ENCODE measurements around the gene GKN2.
A peak's percentile ranks its signal among the peaks of the same experiment; 100 is the strongest.
"Not testable (repeated sequence)": the region's sequence is repeated elsewhere in the genome, so short reads cannot be mapped to it uniquely, and the experiment has no call there.

The GKN2 gene

DNA sequence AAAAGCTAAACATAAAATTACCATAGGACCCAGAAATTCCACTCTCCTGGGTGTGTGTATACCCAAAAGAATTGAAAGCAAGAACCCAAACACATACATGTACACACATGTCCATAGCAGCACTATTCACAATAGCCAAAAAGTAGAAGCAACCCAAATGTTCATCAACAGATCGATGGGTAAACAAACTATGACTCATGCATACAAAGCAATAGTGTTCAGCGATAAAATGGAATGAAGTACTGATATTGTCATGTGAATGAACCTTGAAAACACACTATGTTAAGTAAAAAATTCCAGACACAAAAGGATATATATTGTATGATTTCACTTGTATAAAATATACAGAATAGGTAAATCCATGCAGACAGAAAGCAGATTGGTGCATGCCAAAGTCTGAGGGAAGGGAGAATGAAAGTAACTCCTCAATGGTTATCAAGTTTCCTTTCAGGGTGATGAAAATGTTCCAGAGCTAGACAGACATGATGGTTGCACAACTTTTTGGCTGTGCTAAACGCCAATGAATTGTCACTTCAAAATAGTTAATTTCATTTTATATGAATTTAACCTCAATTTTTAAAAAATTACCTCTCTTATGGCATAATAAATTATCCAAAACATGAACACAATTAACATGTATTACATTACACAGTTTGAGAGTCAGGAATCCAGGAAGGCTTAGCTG lies 35.5 kb downstream of the GKN2 start:
- no peak for DNase-seq

DNA sequence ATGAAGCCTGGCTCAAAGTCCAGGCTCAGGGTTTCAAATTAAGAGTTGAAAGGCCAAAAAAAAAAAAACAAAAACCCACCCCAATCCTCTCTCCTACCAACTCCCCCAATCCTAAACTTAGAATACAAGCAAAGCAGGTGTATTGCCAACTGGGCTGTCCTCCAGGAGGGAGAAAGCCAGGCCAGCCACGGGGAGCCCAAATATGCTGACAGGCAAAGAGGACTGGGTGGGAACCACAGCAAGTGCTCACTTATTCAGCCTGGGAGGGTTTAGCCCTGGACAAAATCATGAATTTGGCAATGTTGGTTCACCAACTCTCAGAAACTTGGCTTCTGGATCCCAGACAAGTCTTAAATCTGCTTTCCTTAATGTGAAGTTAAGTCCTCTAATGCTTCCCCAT lies 36.5 kb downstream of the GKN2 start:
- no peak for DNase-seq

DNA sequence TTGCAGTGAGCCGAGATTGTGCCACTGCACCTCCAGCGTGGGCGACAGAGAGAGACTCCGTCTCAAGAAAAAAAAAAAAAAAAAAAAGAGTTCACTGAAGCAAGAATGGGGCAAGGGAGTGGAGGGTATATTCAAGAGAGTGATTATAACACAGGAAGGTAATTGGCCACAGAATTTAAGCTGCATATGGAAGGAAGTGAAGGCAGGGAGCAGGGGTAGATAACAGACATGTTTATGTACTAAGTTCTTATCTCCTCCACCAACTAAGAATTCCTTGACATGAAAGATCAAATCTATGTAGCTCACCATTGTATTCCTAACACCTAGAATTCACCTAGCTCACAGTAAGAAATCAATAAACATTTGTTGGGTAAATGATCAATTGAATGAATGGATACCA lies 37.3 kb downstream of the GKN2 start:
- DNase-seq: no peak

DNA sequence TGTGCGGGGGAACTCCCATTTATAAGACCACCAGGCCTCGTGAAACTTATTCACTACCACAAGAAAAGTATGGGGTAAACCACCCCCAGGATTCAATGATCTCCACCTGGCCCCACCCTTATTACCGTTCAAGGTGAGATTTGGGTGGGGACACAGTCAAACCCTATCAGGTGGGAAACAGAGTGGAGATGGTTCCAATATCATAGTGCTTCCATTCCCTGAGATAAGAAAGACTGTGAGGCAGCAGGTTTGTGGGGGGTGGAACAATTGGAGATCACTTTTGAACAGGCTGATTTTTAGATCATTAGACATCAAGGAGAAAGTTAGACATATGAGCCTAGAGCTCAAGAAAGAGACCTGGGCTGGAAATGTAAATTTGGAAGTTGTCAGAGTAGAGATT lies 39.3 kb downstream of the GKN2 start:
- no peak for DNase-seq

DNA sequence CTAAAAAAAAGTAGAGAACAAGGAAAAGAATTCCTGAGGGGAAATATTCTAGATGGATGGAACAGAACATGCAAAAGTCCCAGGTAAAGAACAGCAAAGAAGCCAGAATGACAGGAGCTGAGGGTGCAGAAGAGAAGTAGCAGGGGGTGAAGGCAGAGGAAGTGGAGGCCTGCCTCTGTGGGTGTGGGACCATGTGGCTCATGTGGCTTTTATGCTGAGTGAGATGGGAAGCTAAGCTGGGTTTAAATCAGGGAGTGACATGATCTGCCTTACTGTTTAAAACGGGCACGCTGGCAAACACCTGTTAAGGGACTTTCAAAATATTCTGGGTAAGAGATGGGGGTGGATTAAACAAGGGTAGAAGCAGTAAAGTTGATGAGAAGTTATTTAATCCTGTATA lies 40.0 kb downstream of the GKN2 start:
- DNase-seq: peak in 1 of 2 experiments; percentile 29

DNA sequence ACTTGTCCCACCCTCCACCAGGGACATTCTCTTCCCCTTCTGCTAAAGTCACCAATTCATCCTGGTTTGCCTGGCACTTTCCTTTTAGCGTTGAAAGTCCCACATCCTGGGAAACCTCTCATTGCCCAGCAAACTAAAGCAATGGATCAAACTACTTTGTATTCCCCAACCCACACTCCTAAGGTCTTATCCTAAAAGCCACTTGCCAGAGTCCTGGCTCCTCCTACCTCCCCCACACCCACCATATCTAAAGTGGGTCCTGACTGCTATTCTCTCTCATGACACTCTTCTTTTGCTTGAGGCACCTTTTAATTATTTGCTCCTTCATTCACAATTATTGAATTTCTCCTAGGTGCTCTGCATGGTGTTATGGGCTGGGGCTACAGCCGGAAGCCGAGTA lies 40.6 kb downstream of the GKN2 start:
- no peak for DNase-seq

DNA sequence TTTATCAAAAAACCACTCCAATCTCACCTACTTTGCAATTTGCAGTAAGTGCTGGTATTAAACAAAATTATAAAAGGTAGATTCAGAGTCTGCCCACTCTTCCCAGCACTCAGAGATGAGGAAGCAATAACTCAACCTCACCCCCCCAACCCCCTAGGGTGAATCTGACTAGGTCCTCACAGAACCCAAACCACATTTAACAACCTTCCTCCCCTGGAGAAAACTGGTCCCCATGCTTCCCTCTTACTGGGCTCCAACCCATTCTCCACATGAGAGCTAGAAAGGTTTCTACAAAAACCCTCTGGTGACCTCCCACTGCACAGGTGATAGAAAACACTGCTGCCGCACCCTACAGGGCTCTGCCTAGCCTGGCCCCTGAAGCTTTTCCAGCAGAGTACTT lies 41.0 kb downstream of the GKN2 start:
- no peak for DNase-seq

DNA sequence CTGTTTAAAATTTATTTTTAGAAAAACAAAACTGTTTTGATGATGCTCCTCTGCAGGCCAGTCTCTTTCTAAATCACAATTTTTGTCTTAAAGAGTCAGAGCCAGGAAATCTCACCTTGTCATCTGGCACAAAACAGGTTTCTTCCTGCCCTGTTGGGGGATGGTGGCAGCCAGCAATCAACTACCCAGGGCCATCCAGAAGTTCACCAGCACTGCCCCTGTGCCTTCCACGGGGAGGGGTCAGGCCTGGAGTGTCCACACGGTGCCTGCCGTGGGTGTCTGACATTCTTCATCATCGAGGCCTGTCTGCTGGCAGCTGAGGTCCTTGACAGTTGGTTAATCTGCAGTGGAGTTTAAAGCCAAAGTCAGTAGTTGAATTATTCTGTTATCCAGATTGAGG lies 41.4 kb downstream of the GKN2 start:
- no peak for DNase-seq

DNA sequence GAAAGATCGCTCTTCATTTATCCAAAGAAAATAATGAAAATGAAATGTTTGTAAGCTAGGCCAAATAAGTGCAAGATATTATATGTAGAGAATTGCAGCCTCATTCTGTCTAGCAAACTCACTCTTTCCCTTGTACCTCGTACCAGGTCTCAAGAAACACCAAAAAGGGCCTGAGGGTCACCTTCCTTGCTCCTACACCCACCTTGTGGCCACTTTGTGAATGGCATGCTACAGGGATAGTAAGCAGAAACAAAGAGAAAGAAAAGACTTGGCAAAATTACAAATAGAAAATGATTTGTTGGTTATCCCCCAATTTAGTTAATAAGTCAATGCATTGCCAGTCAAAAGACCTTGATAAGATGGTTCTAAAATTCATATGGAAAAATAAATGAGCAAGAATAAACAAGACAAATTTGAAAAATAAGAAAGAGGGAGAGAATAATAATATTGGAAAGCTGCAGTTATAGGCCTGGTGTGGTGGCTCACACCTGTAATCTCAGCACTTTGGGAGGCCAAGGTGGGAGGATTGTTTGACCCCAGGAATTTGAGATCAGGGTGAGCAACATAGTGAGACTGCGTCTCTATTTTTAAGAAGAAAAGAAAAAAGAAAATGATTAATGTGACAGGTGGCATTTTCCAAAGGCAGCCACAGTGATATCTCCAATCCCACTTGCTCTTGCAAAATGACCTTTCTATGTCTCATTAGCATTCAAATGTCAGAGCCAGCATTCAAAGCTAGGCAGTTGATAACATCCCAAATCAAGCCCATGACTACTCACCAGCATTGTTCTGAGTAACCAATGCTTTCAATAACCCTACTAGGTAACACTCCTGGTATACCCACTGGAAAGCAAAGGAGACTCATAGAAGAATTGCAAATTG lies 42.7 kb downstream of the GKN2 start:
- DNase-seq: peak; percentile 65 to 67

DNA sequence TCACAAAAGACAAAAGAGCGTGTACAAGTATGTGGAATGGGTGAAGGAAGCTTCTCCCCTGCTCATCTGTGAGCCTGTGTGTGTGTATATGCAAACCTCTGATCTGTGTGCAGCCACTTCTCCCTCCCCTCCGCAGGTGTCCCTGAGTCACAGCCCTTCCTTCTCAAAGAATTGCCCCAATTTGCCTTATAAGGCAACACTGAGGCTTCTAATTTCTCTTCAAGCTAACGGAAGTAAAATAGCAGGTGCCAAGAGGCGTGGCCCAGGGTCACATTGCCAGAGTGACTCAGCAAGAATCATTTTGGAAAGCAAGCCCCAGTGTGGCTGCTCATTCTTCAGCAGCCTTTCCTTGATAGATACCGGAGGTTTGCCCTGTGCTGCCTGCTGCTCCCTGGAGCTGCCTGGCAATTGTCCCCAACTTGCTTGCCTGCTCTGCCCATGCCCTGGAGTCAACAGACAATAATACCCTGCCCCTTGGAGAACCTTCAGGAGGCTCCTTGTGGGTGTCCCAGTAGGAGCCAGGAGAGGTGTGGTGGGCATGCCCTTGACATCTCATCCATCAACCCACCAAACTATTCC lies 44.2 kb downstream of the GKN2 start:
- DNase-seq: peak; percentile 88 to 93

DNA sequence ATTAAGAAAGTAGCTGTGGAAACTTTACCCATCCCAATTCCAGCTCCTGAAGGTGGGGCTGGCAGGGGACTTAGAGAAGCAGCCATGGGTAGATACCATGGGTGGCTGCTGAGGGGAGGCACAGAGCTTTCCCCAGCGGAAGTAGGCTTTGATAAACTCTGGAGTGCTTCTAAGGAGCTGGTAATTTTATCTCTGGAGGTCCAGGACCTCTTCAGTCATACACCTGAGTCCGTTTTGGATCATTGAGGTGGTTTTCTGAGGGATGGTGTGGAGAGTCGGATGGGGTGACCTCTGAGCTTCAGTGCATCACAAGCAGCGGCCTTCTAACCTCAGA lies 44.8 kb downstream of the GKN2 start:
- no peak for DNase-seq

DNA sequence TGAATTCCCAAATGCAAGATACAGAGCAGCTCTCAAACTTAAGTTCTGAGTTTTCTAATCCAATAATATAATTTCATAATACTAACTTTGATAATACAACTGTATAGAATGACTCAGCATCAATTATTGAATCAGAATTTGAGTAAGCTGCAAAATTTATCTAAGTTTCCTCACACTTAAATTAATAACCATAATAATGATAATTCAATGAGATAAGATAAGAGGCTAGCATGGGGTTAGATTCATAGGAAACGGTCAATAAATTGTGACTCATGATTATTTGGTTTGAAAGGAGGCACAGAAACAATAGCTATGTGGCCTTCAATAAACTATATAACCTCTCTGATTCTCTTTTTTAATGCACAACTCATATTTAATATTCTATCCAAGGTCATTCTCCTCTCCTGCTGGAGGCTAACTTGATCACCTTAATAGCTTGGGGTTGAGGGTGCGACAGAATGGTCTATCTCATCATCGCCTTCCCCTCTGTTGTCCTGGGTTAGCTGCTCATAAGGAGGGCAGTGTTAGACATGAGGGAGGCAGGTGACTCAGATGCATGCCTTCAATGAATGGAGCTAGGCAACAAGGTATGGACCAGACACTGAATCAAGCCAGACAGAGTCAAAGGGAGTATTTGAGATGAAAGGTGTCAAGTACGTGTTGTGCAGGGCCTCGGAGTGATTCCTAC lies 45.3 kb downstream of the GKN2 start:
- DNase-seq: no peak

DNA sequence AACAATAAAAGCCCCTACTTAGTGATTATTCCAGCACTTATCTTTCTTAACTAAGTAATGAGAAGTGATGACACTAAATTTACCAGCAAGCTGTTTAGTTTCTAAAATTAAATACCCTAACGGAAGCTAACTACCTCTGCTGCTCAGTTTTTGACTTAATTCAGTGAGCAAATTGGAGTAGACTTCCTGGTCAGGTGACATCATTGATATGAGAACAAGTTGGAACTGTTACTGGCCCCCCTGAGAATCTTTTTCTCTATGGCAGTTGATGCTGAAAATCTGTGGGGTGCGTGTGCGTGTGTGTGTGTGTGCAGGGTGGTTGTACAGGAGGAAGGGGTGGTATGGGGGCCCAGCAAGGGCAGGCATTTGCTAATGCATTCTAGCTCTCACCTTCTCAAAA lies 46.0 kb downstream of the GKN2 start:
- no peak for DNase-seq

DNA sequence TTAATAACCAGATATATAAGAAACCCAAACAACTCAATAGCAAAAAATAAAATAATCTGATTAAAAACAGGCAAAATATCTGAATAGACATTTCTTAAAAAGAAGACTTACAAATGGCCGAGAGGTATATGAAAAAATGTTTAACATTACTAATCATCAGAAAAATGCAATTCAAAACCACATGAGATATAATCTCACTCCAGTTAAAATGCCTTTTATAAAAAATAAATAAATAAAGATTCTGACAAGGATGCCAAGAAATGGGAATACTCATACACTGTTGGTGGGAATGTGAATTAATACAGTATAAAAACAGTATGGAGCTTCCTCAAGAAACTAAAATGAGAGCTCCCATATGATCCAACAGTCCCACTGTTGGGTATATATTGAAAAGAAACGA lies 47.6 kb downstream of the GKN2 start:
- DNase-seq: no peak

DNA sequence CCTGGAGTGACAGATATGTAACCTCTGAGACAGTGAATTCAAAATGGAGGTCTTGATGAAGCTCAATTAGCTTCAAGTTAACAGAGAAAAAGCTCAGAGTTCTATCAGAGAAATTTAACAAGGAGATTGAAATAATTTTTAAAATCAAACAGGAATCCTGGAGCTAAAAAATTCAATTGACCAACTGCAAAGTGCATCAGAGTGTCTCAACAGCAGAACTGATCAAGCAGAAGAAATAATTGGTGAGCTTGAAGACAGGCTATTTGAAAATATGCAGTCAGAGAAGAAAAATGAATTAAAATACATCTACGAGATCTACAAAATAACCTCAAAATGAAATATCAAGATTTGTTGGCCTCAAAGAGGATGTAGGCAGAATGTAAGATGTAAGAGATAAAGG lies 51.1 kb downstream of the GKN2 start:
- no peak for DNase-seq

DNA sequence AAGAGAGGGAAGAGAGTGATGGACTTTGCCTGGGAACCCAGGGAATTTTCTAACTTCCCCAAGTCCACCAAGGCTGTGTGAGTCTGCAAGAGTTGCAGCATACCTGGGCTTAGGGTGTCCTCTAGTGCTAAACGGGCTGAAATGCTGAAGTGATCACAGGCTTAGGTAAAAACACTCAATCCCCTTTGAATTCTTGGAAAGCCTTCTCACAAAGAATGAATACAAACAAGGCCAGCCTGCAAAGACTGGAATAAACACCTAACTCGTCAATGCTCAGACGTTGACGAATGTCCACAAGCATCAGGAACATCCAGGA lies 51.5 kb downstream of the GKN2 start:
- DNase-seq: peak in 1 of 2 experiments; percentile 22

DNA sequence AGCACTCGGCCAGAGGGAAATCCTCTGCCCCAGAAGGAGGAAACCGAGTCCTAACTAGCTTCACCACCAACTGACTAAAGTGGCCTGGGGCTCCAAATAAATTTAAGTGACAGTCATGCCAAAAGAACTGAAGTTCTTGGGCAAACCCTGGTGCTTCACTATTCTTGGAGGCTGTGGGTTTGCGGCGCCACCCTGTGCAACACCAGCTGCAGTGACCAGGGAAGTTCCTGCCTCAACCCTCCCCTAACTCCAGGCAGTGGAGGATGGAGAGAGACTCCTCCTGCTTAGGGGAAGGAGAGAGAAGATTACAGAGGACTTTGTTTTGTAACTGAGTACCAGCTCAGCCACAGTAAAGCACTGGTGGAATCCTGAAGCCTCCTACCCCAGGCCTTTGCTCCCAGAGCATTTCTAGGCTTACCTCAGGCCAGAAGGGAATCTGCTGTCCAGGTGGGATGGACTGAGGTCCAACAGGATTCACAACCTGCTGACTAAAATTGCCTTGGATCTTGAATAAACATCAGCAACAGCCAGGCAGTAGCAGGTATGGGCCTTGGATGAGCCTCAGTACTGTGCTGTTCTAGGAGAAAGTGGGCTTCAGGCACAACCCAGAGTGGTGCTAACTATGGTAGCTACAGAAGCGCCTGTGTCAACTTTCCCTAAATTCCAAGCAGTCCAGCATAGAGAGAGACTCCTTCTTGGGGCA lies 52.0 kb downstream of the GKN2 start:
- DNase-seq: peak; percentile 29 to 33

DNA sequence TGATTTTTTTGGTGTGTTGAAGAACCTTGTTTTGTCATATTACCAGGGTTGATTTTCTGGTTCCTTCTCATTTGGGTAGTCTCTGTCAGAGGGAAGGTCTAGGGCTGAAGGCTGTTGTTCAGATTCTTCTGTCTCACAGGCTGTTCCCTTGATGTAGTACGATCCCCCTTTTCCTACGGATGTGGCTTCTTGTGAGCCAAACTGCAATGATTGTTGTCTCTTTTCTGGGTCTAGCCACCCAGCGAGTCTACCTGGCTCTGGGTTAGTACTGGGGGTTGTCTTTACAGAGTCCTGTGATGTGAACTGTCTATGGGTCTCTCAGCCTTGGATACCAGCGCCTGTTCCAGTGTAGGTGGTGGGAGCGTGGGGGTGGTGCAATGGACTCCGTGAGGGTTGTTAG lies 56.7 kb downstream of the GKN2 start:
- DNase-seq: not testable (repeated sequence)

Data from AML-193 (cell line).